GM12801 (cell line): ENCODE results near the gene MBNL2.

Source experiments
- CTCF ChIP-seq: IDR thresholded peaks from one replicate; pipeline ENCODE4 v1.5.1; 2011; ENCODE audit warnings: control low read depth; ENCODE audit not compliant: insufficient read length; ENCODE audit errors: extremely low read depth

The MBNL2 gene

GRCh38 chr13:97335488-97336134 is 113.5 kb downstream of the MBNL2 start:
- no peak for TF ChIP-seq CTCF

GRCh38 chr13:97337985-97338499 is 115.9 kb downstream of the MBNL2 start:
- TF ChIP-seq CTCF = no peak

- TF ChIP-seq CTCF = no peak
These were observed 116.4 kb downstream of the MBNL2 start for GRCh38 chr13:97338571-97338970.

GRCh38 chr13:97339019-97339987 is 117.2 kb downstream of the MBNL2 start:
- no peak for TF ChIP-seq CTCF

GRCh38 chr13:97339988-97340749 is 118.0 kb downstream of the MBNL2 start:
- no peak for TF ChIP-seq CTCF

GRCh38 chr13:97341135-97341534 is 119.0 kb downstream of the MBNL2 start:
- no peak for TF ChIP-seq CTCF

- no peak for TF ChIP-seq CTCF
These were observed 120.0 kb downstream of the MBNL2 start for GRCh38 chr13:97342136-97342535.
